Stimulated activated CD4-positive, alpha-beta T cell treated with anti-CD3 and anti-CD28 coated beads, Interleukin-4, amount 100 ng/mL, for 4 hours (primary cell): Measurements from ENCODE around the gene RAD51D.
"Not testable (repeated sequence)": the region's sequence is repeated elsewhere in the genome, so short reads cannot be mapped to it uniquely, and the experiment has no call there.

Source experiments
- DNase-seq, 2 experiments: peaks; one replicate each; pipeline ENCODE4 v3.0.0-alpha.2; 2020

RAD51D gene

GRCh38 chr17:35064516-35065215 is 55.0 kb downstream of the RAD51D start:
- no peak for DNase-seq

- peak; percentile 69 to 89 for DNase-seq
These were observed 56.0 kb downstream of the RAD51D start, which contains the start of gene RFFL for GRCh38 chr17:35063514-35064223. RFFL (minus strand) TSS chr17:35063707; CDS start chr17:35026553, 37,154 bp downstream.

GRCh38 chr17:35062308-35062707 is 57.4 kb downstream of the RAD51D start:
- DNase-seq: no peak

- no peak for DNase-seq
These were observed 62.2 kb downstream of the RAD51D start for GRCh38 chr17:35057332-35057915.

GRCh38 chr17:35056013-35056412 is 63.6 kb downstream of the RAD51D start:
- DNase-seq: no peak

GRCh38 chr17:35053204-35053603 is 66.5 kb downstream of the RAD51D start:
- DNase-seq: no peak

GRCh38 chr17:35052780-35053179 is 66.9 kb downstream of the RAD51D start:
- DNase-seq: no peak

GRCh38 chr17:35052241-35052610 is 67.4 kb downstream of the RAD51D start:
- no peak for DNase-seq

- no peak for DNase-seq
These were observed 68.0 kb downstream of the RAD51D start for GRCh38 chr17:35051579-35052240.

- peak in 1 of 2 experiments; percentile 27 for DNase-seq
These were observed 68.5 kb downstream of the RAD51D start for GRCh38 chr17:35051183-35051578.

- no peak for DNase-seq
These were observed 69.5 kb downstream of the RAD51D start for GRCh38 chr17:35050170-35050569.

- no peak for DNase-seq
These were observed 70.8 kb downstream of the RAD51D start for GRCh38 chr17:35048685-35049379.

GRCh38 chr17:35046740-35047283 is 72.8 kb downstream of the RAD51D start:
- DNase-seq: peak; percentile 12 to 69

GRCh38 chr17:35046245-35046644 is 73.4 kb downstream of the RAD51D start:
- DNase-seq: no peak

GRCh38 chr17:35045458-35045979 is 74.1 kb downstream of the RAD51D start:
- DNase-seq: not testable (repeated sequence)

GRCh38 chr17:35044181-35044580 is 75.5 kb downstream of the RAD51D start:
- no peak for DNase-seq
